Keratinocyte (primary cell): ENCODE data around the gene TNFSF11.

Experiments
- CTCF ChIP-seq, 3 experiments: IDR thresholded peaks in 1 of 3; conservative IDR thresholded peaks in 1 of 3; optimal IDR thresholded peaks in 1 of 3; 2 replicates in 2 of 3; 3 replicates in 1 of 3; pipeline versions ENCODE3 to v1.5.1; 2011; ENCODE audit warnings: low read length in 3 of 3, mild to moderate bottlenecking in 3 of 3, moderate library complexity in 2 of 3, control low read depth in 1 of 3, inconsistent platforms in 1 of 3; ENCODE audit not compliant: insufficient read depth in 2 of 3; ENCODE audit errors: extremely low read depth in 1 of 3
- EZH2 ChIP-seq: IDR thresholded peaks from one replicate; pipeline ENCODE4 v1.6.1; 2012; ENCODE audit warnings: inconsistent platforms, mild to moderate bottlenecking, low read length, moderate library complexity

- TF ChIP-seq CTCF (optimal IDR thresholded peaks at IDR 0.05 in 1 of 3, IDR thresholded peaks at IDR 0.05 in 1 of 3, conservative IDR thresholded peaks at IDR 0.05 in 1 of 3; ENCODE audit: extremely low read depth in 1 of 3, insufficient read depth in 2 of 3, low read length in 3 of 3): no peak
- TF ChIP-seq EZH2: no peak
Measured at GRCh38 chr13:42643076-42643475, 69.1 kb downstream of the TNFSF11 start.
